ENCODE results near the gene FFAR1.
"Not testable (repeated sequence)": the region's sequence is repeated elsewhere in the genome, so short reads cannot be mapped to it uniquely, and the experiment has no call there.

FFAR1 gene

DNA sequence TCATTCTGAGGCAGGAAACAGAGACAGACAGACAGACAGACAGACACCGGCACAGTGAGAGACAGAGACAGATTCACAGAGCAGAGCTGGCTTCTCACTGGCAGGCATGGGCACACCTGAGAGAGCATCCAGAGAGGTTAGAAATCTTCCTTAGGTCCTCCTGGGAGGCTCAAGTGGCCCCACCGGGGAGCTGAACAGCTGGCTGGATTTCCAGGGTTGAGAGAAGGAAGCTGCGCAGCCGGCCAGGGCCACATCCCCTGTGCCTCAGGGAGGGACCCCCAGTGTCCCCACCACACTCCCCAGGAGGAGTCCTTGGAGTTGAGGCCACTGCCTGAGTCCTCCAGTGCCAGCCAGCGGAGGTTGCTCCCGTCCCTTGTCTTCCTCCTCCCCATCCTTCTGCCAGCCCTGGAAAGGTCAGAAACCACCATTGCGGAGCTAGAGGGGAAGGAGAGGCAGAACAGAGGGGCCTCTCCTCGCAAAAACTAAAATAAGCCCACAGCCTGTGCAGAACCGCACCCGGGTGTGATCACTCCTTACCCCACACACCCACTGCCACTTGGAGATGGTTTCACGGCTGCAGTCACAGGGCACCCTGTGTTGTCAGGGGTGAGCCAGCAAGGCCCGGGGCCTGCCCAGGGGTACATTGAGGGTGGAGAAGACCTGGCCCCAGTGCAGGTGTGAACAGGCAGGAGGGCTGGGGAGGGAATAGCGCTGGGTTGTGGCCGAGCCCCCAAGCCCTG, 14.7 kb downstream of the FFAR1 start:
- no peak for DNase-seq (ENCODE audit: low read depth)

- DNase-seq (ENCODE audit: low read depth): no peak
These were observed 15.4 kb downstream of the FFAR1 start for GRCh38 chr19:35363001-35363590.

DNA sequence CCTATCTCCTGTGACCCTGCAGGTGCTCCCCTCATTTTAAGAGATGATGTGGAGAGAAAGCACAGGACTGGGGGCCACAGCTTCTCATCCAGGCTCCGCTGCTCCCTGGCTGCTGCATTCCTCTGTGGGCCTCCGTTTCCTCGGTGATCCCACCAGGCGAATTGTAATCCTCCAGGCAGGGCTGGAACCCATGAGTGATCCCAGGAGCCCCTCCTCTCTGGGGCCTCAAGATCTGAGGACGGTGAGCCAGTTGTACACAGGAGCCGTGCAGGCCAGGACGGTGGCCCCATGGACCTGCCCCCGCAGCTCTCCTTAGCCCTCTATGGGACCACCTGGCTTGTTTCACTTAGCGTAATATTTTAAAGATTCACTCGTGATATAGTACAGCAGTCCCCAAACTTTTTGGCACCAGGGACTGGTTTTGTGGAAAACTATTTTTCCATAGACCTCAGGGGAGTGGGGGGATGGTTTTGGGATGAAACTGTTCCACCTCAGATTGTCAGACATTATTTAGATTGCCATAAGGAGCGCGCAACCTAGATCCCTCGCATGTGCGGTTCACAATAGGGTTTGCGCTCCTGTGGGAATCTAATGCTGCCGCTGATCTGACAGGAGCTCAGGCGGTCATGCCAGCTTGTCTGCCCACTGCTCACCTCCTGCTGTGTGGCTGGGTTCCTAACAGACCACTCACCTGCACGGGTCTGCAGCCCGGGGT, 16.2 kb downstream of the FFAR1 start:
- no peak for DNase-seq (ENCODE audit: low read depth)

DNA sequence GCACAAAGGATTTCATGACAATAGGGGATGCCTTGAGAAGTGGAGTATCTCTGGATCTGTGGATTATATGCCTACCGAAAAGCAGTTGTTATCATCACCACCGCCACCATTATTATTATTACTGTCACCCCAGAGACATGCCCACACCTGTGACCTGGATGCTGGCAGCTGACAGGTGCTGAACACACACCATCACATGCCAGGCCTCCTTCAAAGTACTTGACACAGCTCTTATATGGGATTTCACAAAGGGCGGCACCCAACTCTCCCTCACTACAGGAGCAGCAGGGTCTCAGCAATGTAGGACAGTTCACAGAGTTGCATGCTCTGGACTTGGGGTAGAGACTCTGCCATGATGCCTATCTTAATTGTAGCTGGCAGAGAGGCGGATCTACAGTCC, 17.6 kb downstream of the FFAR1 start:
- no peak for DNase-seq (ENCODE audit: low read depth)

- DNase-seq (ENCODE audit: low read depth): no peak
These were observed 20.7 kb downstream of the FFAR1 start for GRCh38 chr19:35368378-35368777.

DNA sequence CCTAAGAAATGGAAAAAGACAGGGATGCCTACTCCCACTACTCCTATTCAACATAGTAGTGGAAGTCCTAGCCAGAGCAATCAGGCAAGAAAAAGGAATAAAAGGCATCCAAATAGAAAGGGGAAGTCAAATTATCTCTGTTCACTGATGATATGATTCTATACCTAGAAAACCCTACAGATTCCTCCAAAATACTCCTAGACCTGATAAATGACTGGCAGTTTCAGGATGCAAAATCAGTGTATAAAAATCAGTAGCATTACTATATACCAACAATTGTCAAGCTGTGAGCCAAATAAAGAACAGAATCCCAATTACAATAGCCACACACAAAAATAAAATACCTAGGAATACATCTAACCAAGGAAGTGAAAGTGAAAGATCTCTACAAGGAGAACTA, 21.8 kb downstream of the FFAR1 start:
- DNase-seq (ENCODE audit: low read depth): no peak

- DNase-seq (ENCODE audit: low read depth): no peak
These were observed 23.0 kb downstream of the FFAR1 start, which contains the start of gene GPR42 for GRCh38 chr19:35370722-35371121. Gene GPR42, plus strand, starts transcription at chr19:35371068. Its CDS starts 292 bp downstream, at chr19:35371360.

- DNase-seq (ENCODE audit: low read depth): no peak
These were observed 25.8 kb downstream of the FFAR1 start for GRCh38 chr19:35373492-35373891.

- not testable (repeated sequence) for DNase-seq (ENCODE audit: low read depth)
These were observed 26.3 kb downstream of the FFAR1 start for GRCh38 chr19:35374031-35374430.

DNA sequence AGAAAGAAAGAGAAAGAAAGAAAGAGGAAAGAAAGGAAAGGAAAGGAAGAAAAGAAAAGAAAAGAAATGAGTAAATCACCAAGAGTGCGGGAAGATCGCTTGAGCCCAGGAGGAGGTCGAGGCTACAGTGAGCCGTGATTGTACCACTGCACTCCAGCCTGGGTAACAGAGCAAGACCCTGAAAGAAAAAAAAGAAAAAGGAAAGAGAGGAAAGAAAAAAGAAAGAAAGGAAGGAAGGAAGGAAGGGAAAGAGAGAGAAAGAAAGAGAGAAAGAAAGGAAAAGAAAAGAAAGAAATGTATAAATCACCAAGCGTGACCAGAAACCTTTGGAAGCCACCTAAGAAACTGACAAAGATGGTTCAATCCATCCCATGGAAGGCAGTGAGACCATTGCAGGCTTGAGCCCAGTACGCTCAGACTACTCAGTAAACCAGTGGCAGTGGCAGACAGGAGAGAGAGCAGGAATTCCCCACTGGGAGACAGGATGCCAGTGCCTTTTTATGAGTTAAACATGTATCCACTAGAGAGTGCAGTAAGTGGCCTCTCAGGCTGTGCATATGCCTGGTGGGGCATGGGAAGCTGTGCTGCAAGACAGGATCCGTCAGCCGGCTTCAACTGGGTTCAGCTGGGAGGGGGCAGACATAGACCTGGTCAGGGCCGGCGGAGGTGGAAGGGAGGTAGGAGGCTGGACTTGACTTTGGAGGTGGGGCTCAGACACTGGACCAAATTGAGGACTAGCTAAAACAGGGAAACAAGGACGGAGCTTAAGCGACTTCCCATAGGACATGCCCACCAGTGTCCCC, 28.0 kb downstream of the FFAR1 start:
- no peak for DNase-seq (ENCODE audit: low read depth)

GRCh38 chr19:35377656-35378055, 30.0 kb downstream of the FFAR1 start:
- no peak for DNase-seq (ENCODE audit: low read depth)

DNA sequence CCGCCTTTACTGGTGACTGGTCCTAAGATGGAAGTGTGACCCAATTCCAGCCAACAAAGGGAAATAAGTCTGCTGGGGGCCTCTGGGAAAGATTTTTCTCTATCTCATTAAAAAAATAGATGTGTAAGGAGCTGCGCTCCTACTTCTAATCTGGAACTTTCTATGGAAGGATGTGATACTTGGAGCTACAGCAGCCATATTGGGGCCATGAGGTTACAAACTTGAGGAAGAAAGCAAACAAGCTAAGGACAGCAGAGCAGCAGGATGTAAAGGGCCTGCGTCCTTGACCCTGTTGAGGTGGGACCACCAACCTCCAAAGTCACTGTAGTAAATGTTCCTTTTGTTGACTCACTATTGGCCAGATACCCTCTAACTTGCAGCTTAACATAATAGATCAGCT, 30.7 kb downstream of the FFAR1 start:
- no peak for DNase-seq (ENCODE audit: low read depth)

GRCh38 chr19:35379545-35379944, 31.8 kb downstream of the FFAR1 start:
- not testable (repeated sequence) for DNase-seq (ENCODE audit: low read depth)

DNA sequence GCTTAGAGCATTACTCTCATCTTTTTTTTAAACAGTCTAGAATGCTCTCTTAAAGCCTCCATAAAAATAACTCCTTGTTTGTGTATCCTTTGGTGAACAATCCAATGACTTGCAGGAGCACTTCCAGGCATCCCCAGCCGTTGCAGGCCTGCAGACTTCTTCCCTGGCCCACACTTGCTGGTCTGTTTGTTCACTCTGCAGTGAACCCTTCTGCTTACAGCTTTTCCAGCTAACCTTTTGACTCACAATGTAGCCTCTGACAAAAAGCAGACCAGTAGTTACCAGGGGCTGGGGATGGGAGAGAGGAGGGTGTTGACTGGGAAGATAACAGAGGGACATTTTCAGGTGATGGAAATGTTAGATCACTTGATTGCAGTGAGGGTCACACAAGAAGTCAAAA, 32.3 kb downstream of the FFAR1 start:
- DNase-seq (ENCODE audit: low read depth): no peak

GRCh38 chr19:35380450-35381124, 32.9 kb downstream of the FFAR1 start:
- no peak for DNase-seq (ENCODE audit: low read depth)

GRCh38 chr19:35381318-35381717, 33.6 kb downstream of the FFAR1 start:
- DNase-seq (ENCODE audit: low read depth): no peak

DNA sequence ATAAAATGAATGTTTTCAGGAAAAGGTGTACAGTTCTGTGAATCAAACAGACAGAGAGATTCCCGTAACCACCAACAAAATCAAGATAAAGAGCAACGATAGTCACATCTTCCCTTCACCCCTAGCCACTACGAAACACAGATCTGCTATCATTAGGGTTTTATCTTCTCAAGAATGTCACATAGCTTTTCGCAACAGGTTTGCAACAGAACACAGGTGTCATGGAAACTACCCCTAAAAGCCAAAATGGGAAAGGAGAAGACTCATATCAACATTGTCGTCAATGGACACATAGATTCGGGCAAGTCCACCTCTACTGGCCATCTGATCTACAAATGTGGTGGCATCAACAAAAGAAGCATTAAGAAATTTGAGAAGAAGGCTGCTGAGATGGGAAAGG, 34.2 kb downstream of the FFAR1 start:
- no peak for DNase-seq (ENCODE audit: low read depth)

- no peak for DNase-seq (ENCODE audit: low read depth)
These were observed 35.8 kb downstream of the FFAR1 start for GRCh38 chr19:35383536-35383935.

DNA sequence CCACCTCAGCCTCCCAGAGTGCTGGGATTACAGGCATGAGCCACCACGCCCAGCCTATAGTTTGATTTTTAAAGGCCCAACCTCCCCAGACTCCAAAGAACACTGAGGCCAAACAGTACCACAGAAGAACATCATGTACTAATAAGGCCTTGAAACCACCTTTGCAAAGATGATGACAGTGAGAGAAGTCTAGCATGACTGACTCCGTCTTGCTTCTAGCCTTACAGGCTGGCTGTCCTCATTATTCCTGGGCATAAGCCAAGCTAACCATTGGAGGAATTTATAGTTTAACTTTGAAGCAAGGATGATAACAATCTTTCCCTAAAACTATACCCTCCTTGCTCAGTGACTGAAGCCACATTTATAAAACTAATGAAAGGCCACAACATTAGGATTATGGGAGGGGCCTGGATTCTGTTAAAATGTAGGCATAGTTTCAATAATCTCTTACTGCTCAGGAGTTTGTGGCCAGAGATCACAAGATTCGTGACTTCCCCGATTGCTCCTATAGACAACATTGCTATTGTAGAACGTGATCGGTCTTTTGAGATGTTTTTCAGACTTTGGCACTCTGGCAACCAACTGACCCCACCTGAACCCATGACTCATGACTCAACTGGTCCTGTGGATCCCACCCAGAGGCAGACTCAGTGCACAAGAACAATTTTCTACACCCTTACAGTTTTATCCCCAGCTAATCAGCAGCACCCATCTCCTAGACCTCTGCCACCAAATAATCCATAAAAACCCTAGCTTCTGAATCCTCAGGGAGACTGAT, 40.8 kb downstream of the FFAR1 start:
- no peak for DNase-seq (ENCODE audit: low read depth)

GRCh38 chr19:35389192-35389861, 41.6 kb downstream of the FFAR1 start:
- DNase-seq (ENCODE audit: low read depth): no peak

All from HS-5 (cell line).